B cell (primary cell): ENCODE measurements around the gene HACD2. TPM values are rescaled to one million over a fixed set of nuclear protein-coding genes. Genes with fewer than 3 reads are reported as not detected.

Experiments used
- ATAC-seq: fragments of 200-7000 bp; cut with Tn5 transposase; one replicate; pipeline ENCODE4 v1.10.0; 2021; ENCODE audit warnings: low read depth, mild to moderate bottlenecking, moderate number of reproducible peaks, moderate library complexity
- CTCF ChIA-PET: fragments of 350-600 bp; sonication (Branson Sonifier 250); formaldehyde crosslinking; loops from one replicate; lab custom pipeline; 2021; ENCODE audit warnings: antibody characterized with exemption, inconsistent platforms; lab: Charles Lee
- POLR2A ChIA-PET: fragments of 350-600 bp; sonication (Branson Sonifier 250); formaldehyde crosslinking; loops from one replicate; lab custom pipeline; 2021; ENCODE audit warnings: antibody characterized with exemption; lab: Charles Lee
- DNase-seq: peaks from one replicate; pipeline ENCODE4 v3.0.0; 2013
- H2AFZ ChIP-seq: 2 replicates; pipeline ENCODE4 v1.6.1; 2012; ENCODE audit warnings: mild to moderate bottlenecking, low read depth, low read length; ENCODE audit not compliant: insufficient read depth, poor library complexity, severe bottlenecking
- H3K27ac ChIP-seq, 2 donors: 1 replicate in 1 of 2; 2 replicates in 1 of 2; pipeline ENCODE4 v1.5.1; 2012 to 2013; ENCODE audit warnings: low read length in 2 of 2, mild to moderate bottlenecking in 2 of 2, moderate library complexity in 1 of 2
- H3K27me3 ChIP-seq, 4 experiments: fragments of 200-600 bp in 1 of 4; sonication (generic) in 1 of 4; replicated peaks in 1 of 4; 1 replicate in 2 of 4; 2 replicates in 2 of 4; pipeline versions ENCODE4 v1.6.1 to v1.7.0; 2013 to 2016; ENCODE audit warnings: low read length in 3 of 4, mild to moderate bottlenecking in 2 of 4, mixed read lengths in 1 of 4, moderate library complexity in 1 of 4; ENCODE audit not compliant: insufficient read depth in 4 of 4, control insufficient read depth in 3 of 4; ENCODE audit errors: control extremely low read depth in 1 of 4
- H3K36me3 ChIP-seq, 2 experiments: replicated peaks in 1 of 2; 1 replicate in 1 of 2; 2 replicates in 1 of 2; pipeline versions ENCODE4 v1.6.1 to v1.7.1; 2013; ENCODE audit warnings: low read length in 1 of 2; ENCODE audit not compliant: insufficient read depth in 2 of 2, control insufficient read depth in 1 of 2; ENCODE audit errors: control extremely low read depth in 1 of 2, extremely low read depth in 1 of 2
- H3K4me1 ChIP-seq, 2 donors: fragments of 200-600 bp in 1 of 2; sonication (generic) in 1 of 2; 1 replicate in 1 of 2; 2 replicates in 1 of 2; pipeline versions ENCODE4 v1.5.1 to v1.6.1; 2013 to 2017; ENCODE audit warnings: low read length in 2 of 2; ENCODE audit not compliant: control insufficient read depth in 2 of 2, insufficient read depth in 2 of 2
- H3K4me2 ChIP-seq: replicated peaks from 2 replicates; pipeline ENCODE3; 2012; ENCODE audit warnings: mild to moderate bottlenecking, low read depth, low read length; ENCODE audit not compliant: poor library complexity, severe bottlenecking
- H3K4me3 ChIP-seq, 5 experiments: fragments of 200-600 bp in 1 of 5; sonication (generic) in 1 of 5; 1 replicate in 3 of 5; 2 replicates in 2 of 5; pipeline versions ENCODE4 v1.5.1 to v1.7.0; 2011 to 2016; ENCODE audit warnings: low read length in 4 of 5, mild to moderate bottlenecking in 4 of 5, low read depth in 2 of 5, control low read depth in 1 of 5, moderate library complexity in 1 of 5; ENCODE audit not compliant: insufficient read depth in 1 of 5; ENCODE audit errors: control extremely low read depth in 1 of 5, extremely low read depth in 1 of 5
- H3K79me2 ChIP-seq: fragments of 200-600 bp; sonication (generic); one replicate; pipeline ENCODE4 v1.6.0; 2016; ENCODE audit warnings: low read length; ENCODE audit not compliant: control insufficient read depth, insufficient read depth
- H3K9ac ChIP-seq: fragments of 200-600 bp; sonication (generic); 2 replicates; pipeline ENCODE4 v1.6.1; 2017; ENCODE audit warnings: mild to moderate bottlenecking, low read length, moderate library complexity
- H3K9me3 ChIP-seq, 3 donors: one replicate each; pipeline versions ENCODE4 v1.6.1 to v1.7.1; 2013; ENCODE audit warnings: low read length in 2 of 3; ENCODE audit not compliant: control insufficient read depth in 2 of 3, insufficient read depth in 1 of 3; ENCODE audit errors: control extremely low read depth in 1 of 3
- H4K20me1 ChIP-seq: 2 replicates; pipeline ENCODE4 v1.6.0; 2012; ENCODE audit warnings: mild to moderate bottlenecking, low read length; ENCODE audit not compliant: insufficient read depth, control insufficient read depth, poor library complexity, severe bottlenecking
- H3K27ac Mint-ChIP-seq: one replicate; pipeline ENCODE4 v1.8.0; 2021; ENCODE audit warnings: mixed read lengths
- H3K27me3 Mint-ChIP-seq: one replicate; pipeline ENCODE4 v1.8.0; 2021; ENCODE audit warnings: mixed read lengths
- H3K4me1 Mint-ChIP-seq: one replicate; pipeline ENCODE4 v1.8.0; 2021; ENCODE audit warnings: mixed read lengths
- H3K4me3 Mint-ChIP-seq: one replicate; pipeline ENCODE4 v1.8.0; 2021; ENCODE audit warnings: mixed read lengths
- H3K9me3 Mint-ChIP-seq: one replicate; pipeline ENCODE4 v1.8.0; 2022; ENCODE audit warnings: mixed read lengths; ENCODE audit not compliant: insufficient read depth
- CTCF ChIP-seq: fragments of 200-600 bp; IDR thresholded peaks from one replicate; pipeline ENCODE4 v1.8.0; 2022; ENCODE audit warnings: antibody characterized with exemption, mild to moderate bottlenecking
- EZH2 ChIP-seq: IDR thresholded peaks from 2 replicates; pipeline ENCODE4 v1.6.1; 2012; ENCODE audit warnings: borderline replicate concordance, low read depth, mild to moderate bottlenecking, moderate library complexity, low read length; ENCODE audit not compliant: insufficient read depth, poor library complexity, severe bottlenecking
- WGBS: methylation state at CpG from one replicate; pipeline ENCODE4 v1.1.5; 2013; ENCODE audit warnings: missing lambda C conversion rate; ENCODE audit not compliant: insufficient coverage; 5-methylcytosine and 5-hydroxymethylcytosine counted together
- intact Hi-C: fragments of 100-400 bp; cut with micrococcal nuclease; formaldehyde crosslinking; loops from one replicate; pipeline ENCODE4 v1.10.0; 2022
- polyA plus RNA-seq: library from polyadenylated mRNA; depleted of rRNA; stranded (reverse); fragments of >200 nt; gene quantifications from 2 replicates; pipeline ENCODE4 v1.2.3, GENCODE V29; 2012
- total RNA-seq, 2 donors: library from RNA; stranded (reverse); fragments of 120-200 nt in 1 of 2; gene quantifications; 1 replicate in 1 of 2; 2 replicates in 1 of 2; pipeline versions ENCODE4 v1.2.3 to v1.2.4, GENCODE V29; 2013 to 2022

The HACD2 gene
- total and polyA plus RNA-seq, 2 donors (not counting 1 experiment from before 2014, with no cell fraction given): 14.5 to 30.7 TPM

- Histone ChIP-seq H3K9ac (no peak overlapping the region), H2AFZ (no peak overlapping the region), H3K27ac (no peak overlapping the region), H3K9me3 (no peaks in the 10 kb centered on the region), H3K4me3 (no peak overlapping the region), H3K4me1 (peaks cover 7 to 12% of the 10 kb centered on the region in 2 donors), H3K27me3 (no peaks in the 10 kb centered on the region), H3K4me2 (peak overlapping the region; percentile 45), H3K36me3 (peaks cover 0 to 6% of the 10 kb centered on the region in 2 experiments), H4K20me1 (no peaks in the 10 kb centered on the region), H3K79me2 (no peaks in the 10 kb centered on the region)
- TF ChIP-seq CTCF (no peak), EZH2 (no peak)
- peaks cover 18% of the 10 kb centered on the region for H3K4me1 Mint-ChIP-seq
- CTCF ChIA-PET: no interaction called here
- peak overlapping the region; percentile 10 for H3K4me3 Mint-ChIP-seq
- no peak overlapping the region for H3K27ac Mint-ChIP-seq
- no peaks in the 10 kb centered on the region for H3K9me3 Mint-ChIP-seq
- DNase-seq (no peak), ATAC-seq (no peak)
- no peaks in the 10 kb centered on the region for H3K27me3 Mint-ChIP-seq
- POLR2A ChIA-PET: no interaction called here
- intact Hi-C loops: no loop called here
Measured at GRCh38 chr3:123611082-123611481, 26.2 kb upstream of the HACD2 start.

GRCh38 chr3:123610331-123610730 lies 25.5 kb upstream of the HACD2 start:
- ChIA-PET CTCF (no interaction called here), POLR2A (interaction anchor here (1.0 kb wide), 1 partner anchor 24 kb away, joined by 4 read pairs; no protein-coding TSS in a partner anchor)
- Mint-ChIP-seq H3K4me3 (peak overlapping the region; percentile 51), H3K9me3 (no peaks in the 10 kb centered on the region), H3K4me1 (peaks cover 22% of the 10 kb centered on the region), H3K27ac (peak overlapping the region; percentile 76), H3K27me3 (no peaks in the 10 kb centered on the region)
- H3K9me3 ChIP-seq: no peaks in the 10 kb centered on the region
- no peak overlapping the region for H3K9ac ChIP-seq
- 10% methylated on average over 2 of the region's 3 CpGs for WGBS
- peaks cover 0 to 6% of the 10 kb centered on the region in 2 experiments for H3K36me3 ChIP-seq
- peak overlapping the region in 1 of 5 experiments; percentile 53 for H3K4me3 ChIP-seq
- peaks cover 11 to 12% of the 10 kb centered on the region in 2 donors for H3K4me1 ChIP-seq
- H2AFZ ChIP-seq: peak overlapping the region; percentile 69
- no peaks in the 10 kb centered on the region for H3K27me3 ChIP-seq
- no peaks in the 10 kb centered on the region for H4K20me1 ChIP-seq
- DNase-seq (peak; percentile 75), ATAC-seq (peak; percentile 97)
- intact Hi-C loops: loop anchor here (1.0 kb wide), 1 partner anchor 25 kb away; the partner anchor contains the start of gene HACD2
- H3K27ac ChIP-seq: peak overlapping the region in 1 of 2 donors; percentile 44
- no peaks in the 10 kb centered on the region for H3K79me2 ChIP-seq
- H3K4me2 ChIP-seq: peak overlapping the region; percentile 45
- TF ChIP-seq EZH2: no peak
- no peak for TF ChIP-seq CTCF
